Vagina (tissue), 2 donors: ENCODE results near the gene RBM3. TPM values are rescaled to one million over a fixed set of nuclear protein-coding genes. Genes with fewer than 3 reads are reported as not detected.

Source experiments
- DNase-seq, 2 donors: peaks; one replicate each; pipeline ENCODE4 v3.0.0-alpha.2; 2017; ENCODE audit errors: extremely low spot score in 2 of 2
- H3K27ac ChIP-seq: fragments of 200-600 bp; sonication (generic); one replicate; pipeline ENCODE4 v1.5.1; 2019
- H3K27me3 ChIP-seq: fragments of 200-600 bp; sonication (generic); one replicate; pipeline ENCODE4 v1.5.1; 2019
- H3K36me3 ChIP-seq, 2 donors: fragments of 200-600 bp; sonication (generic); one replicate each; pipeline ENCODE4 v1.5.1; 2017 to 2019
- H3K4me1 ChIP-seq: fragments of 200-600 bp; sonication (generic); one replicate; pipeline ENCODE4 v1.5.1; 2019
- H3K4me3 ChIP-seq, 2 donors: fragments of 200-600 bp; sonication (generic); 1 replicate in 1 of 2; 2 replicates in 1 of 2; pipeline ENCODE4 v1.5.1; 2016 to 2019
- H3K9me3 ChIP-seq: fragments of 200-600 bp; sonication (generic); one replicate; pipeline ENCODE4 v1.5.1; 2019
- CTCF ChIP-seq, 3 experiments: fragments of 450-650 bp in 2 of 3; fragments of 200-600 bp in 1 of 3; sonication (generic) in 1 of 3; IDR thresholded peaks; one replicate each; pipeline ENCODE4 v1.5.1; 2017 to 2019; ENCODE audit warnings: antibody characterized with exemption in 3 of 3, mild to moderate bottlenecking in 2 of 3, moderate library complexity in 2 of 3
- POLR2A ChIP-seq, 2 donors: fragments of 450-650 bp; IDR thresholded peaks; one replicate each; pipeline ENCODE4 v1.6.1; 2017; ENCODE audit warnings: antibody characterized with exemption in 2 of 2, mild to moderate bottlenecking in 2 of 2, moderate library complexity in 2 of 2
- POLR2AphosphoS5 ChIP-seq, 2 donors: sonication (generic); formaldehyde crosslinking; IDR thresholded peaks; one replicate each; pipeline ENCODE4 v1.9.0; 2017; ENCODE audit warnings: antibody characterized with exemption in 2 of 2, mild to moderate bottlenecking in 2 of 2, low read depth in 1 of 2; ENCODE audit not compliant: insufficient read depth in 1 of 2
- intact Hi-C: fragments of 100-400 bp; cut with DNase I; formaldehyde crosslinking; loops from one replicate; pipeline ENCODE4 v1.15.1; 2023
- small RNA-seq: library from RNA; depleted of rRNA; stranded (forward); fragments of <200 nt; gene quantifications from one replicate; pipeline ENCODE3, GENCODE V24; 2016
- total RNA-seq: library from RNA; depleted of rRNA; stranded (reverse); fragments of >200 nt; gene quantifications from one replicate; pipeline ENCODE4 v1.2.3, GENCODE V29; 2016

The RBM3 gene
- total RNA-seq, 1 donor from 2014 or later, result 148 TPM

GRCh38 chrX:48616576-48616975 is 42.3 kb downstream of the RBM3 start:
- DNase-seq, result no peak
- H3K36me3 ChIP-seq, result no peaks in the 10 kb centered on the region
- H3K9me3 ChIP-seq, result no peaks in the 10 kb centered on the region
- TF ChIP-seq POLR2A (IDR thresholded peaks at IDR 0.05), result no peak
- TF ChIP-seq POLR2AphosphoS5 (IDR thresholded peaks at IDR 0.05; ENCODE audit: insufficient read depth in 1 of 2, low read depth in 1 of 2), result no peak
- no peak for TF ChIP-seq CTCF (IDR thresholded peaks at IDR 0.05)
- no peak overlapping the region for H3K4me3 ChIP-seq
- H3K4me1 ChIP-seq, result no peaks in the 10 kb centered on the region
- no peaks in the 10 kb centered on the region for H3K27me3 ChIP-seq
- no peak overlapping the region for H3K27ac ChIP-seq
- intact Hi-C loops, result no loop called here

- H3K27me3 ChIP-seq, result no peaks in the 10 kb centered on the region
- H3K27ac ChIP-seq, result no peak overlapping the region
- H3K4me3 ChIP-seq, result no peak overlapping the region
- intact Hi-C loops, result no loop called here
- no peak for TF ChIP-seq POLR2AphosphoS5 (IDR thresholded peaks at IDR 0.05; ENCODE audit: insufficient read depth in 1 of 2, low read depth in 1 of 2)
- TF ChIP-seq CTCF (IDR thresholded peaks at IDR 0.05), result no peak
- no peak for TF ChIP-seq POLR2A (IDR thresholded peaks at IDR 0.05)
- H3K36me3 ChIP-seq, result no peaks in the 10 kb centered on the region
- no peak for DNase-seq
- no peaks in the 10 kb centered on the region for H3K4me1 ChIP-seq
- no peaks in the 10 kb centered on the region for H3K9me3 ChIP-seq
Measured at GRCh38 chrX:48617542-48618340, 43.5 kb downstream of the RBM3 start.

GRCh38 chrX:48626401-48627298 is 52.4 kb downstream of the RBM3 start:
- H3K9me3 ChIP-seq, result no peaks in the 10 kb centered on the region
- H3K36me3 ChIP-seq, result no peaks in the 10 kb centered on the region
- H3K4me1 ChIP-seq, result no peaks in the 10 kb centered on the region
- H3K27ac ChIP-seq, result no peak overlapping the region
- intact Hi-C loops, result no loop called here
- DNase-seq, result no peak
- TF ChIP-seq CTCF (IDR thresholded peaks at IDR 0.05), result no peak
- TF ChIP-seq POLR2AphosphoS5 (IDR thresholded peaks at IDR 0.05; ENCODE audit: insufficient read depth in 1 of 2, low read depth in 1 of 2), result no peak
- TF ChIP-seq POLR2A (IDR thresholded peaks at IDR 0.05), result no peak
- H3K4me3 ChIP-seq, result no peak overlapping the region
- H3K27me3 ChIP-seq, result no peaks in the 10 kb centered on the region

Small RNAs within 50 kb of the gene (small RNA-seq; reads per million reads assigned to genes)
- not detected for gene MRPL32P1

Other genes starting within 250 kb of the RBM3 start
- gene SSX3, start 217.8 kb upstream of the RBM3 start, total RNA-seq, result not detected
- not detected for gene SSX4, start 190.9 kb upstream of the RBM3 start, total RNA-seq
- not detected for gene SSX4B, start 162.5 kb upstream of the RBM3 start, total RNA-seq
- gene SLC38A5, start 104.2 kb upstream of the RBM3 start, total RNA-seq, result 15.5 TPM
- gene FTSJ1, start 98.3 kb upstream of the RBM3 start, total RNA-seq, result 31.7 TPM
- 15.7 TPM for gene PORCN, start 65.5 kb upstream of the RBM3 start, total RNA-seq
- 55.2 TPM for gene EBP, start 52.7 kb upstream of the RBM3 start, total RNA-seq
- gene TBC1D25, start 34.8 kb upstream of the RBM3 start, total RNA-seq, result 13.8 TPM
- gene WDR13, start 23.0 kb downstream of the RBM3 start, total RNA-seq, result 111 TPM
- 4.4 TPM for gene WAS, start 109.3 kb downstream of the RBM3 start, total RNA-seq
- gene SUV39H1, start 122.2 kb downstream of the RBM3 start, total RNA-seq, result 2.2 TPM
- not detected for gene GLOD5, start 187.3 kb downstream of the RBM3 start, total RNA-seq
- gene GATA1, start 212.1 kb downstream of the RBM3 start, total RNA-seq, result 1.2 TPM
- gene HDAC6, start 227.6 kb downstream of the RBM3 start, total RNA-seq, result 67.8 TPM